ENCODE measurements around the gene LTV1. TPM values are rescaled to one million over a fixed set of nuclear protein-coding genes. Genes with fewer than 3 reads are reported as not detected.

The LTV1 gene
- total RNA-seq, 1 donor from 2014 or later: 11.8 TPM

DNA sequence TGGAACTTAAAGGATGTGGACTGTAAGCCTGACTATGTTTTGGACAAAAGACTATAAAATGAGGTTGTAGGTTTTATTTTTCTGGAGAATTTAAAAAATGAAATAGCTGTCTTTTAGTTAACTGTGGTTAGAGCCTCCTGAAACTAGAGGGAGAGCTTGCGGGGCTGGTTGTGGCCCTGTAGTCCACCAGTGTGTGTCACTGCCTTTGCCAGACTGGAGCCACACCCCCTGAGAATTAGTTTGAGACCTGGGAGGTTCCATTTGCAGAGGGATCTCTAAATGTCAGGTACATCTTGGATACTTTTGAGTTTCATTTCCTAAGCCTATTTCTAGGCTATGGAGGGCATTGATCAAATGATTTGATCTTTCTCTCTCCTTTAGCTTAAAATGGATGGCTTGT, 42.0 kb downstream of the LTV1 start:
- no peak for DNase-seq (ENCODE audit: low read depth in 2 of 2)

DNA sequence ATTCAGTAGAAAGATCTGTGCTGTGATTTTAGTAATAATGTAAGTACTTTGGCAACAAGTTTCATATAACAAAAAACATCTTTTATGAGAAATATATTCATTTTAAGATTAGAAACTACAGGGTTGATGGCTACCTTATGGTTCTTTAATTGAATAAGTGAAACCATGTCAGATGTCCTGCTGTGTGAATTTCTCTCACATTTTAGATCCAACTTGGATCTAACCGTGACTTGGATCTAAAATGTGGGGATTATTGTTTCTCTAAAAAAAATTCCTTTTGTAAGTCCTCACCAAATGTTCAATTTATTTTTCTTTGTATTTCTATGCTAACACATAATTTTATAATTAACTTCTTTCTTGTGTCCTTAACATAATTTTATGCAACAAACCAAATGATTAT, 51.5 kb downstream of the LTV1 start:
- DNase-seq (ENCODE audit: low read depth in 2 of 2): no peak

GRCh38 chr6:143896126-143896860, 53.2 kb downstream of the LTV1 start:
- DNase-seq (ENCODE audit: low read depth in 2 of 2): no peak

DNA sequence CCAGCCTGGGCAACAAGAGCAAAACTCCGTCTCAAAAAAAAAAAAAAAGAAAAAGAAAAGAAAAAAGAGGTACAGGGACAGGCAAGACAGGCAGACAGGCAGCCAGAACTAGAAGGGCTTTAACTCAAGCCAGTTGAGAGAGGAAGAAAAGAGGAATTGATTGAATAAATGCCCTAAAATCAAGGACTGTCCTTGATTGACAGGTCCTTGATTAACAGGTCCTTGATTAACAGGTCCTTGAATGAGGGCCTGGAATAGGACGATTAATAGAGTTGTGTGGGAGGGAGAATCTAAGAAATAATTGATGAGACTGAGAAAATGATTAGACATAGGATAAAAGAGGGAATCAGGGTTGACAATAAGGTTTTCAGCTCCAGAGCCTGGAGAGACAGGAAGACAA, 57.2 kb downstream of the LTV1 start:
- no peak for DNase-seq (ENCODE audit: low read depth in 2 of 2)

DNA sequence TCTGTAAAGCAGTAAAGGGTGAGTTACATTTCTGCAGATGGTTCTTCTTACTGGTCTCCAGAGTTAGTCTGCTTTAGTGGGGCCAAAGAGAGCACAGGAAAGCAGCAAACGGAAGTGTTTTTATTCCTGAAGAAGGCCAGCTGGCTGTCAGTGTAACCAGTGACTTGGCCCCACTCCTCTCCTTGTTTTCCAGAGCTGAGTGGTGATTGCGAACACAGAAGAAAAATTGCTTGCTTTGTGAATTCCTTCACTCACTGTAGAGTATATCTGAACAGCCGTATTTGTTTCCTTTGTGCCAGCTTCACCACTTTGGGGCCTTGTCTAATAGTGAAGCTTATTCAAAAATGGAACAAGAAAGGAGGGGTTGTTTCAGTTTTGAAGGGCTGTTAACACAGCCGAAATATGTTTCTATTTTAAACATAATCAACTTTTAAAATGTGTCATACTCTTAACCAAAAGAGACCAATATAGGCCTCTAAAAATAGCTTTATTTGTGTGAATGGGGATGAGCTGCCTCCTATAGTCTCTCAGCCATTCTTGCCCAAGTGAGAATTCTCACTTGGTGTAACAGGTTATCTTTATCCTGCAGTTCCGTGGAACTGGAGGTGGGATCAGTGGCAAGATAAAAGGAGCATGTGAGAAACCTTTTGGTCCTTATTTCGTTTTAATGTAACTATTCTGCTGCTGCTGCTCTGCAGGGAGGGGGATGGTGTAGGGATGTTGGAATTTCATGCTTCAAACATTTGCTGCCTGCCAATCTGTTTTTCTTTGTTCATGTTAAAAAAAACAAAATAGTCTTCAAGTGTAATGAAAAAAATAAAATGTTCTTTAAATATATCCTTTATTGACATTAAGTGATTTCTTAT, 59.0 kb downstream of the LTV1 start:
- DNase-seq (ENCODE audit: low read depth in 2 of 2): peak in 1 of 2 donors; percentile 12

- DNase-seq (ENCODE audit: low read depth in 2 of 2): no peak
Measured at GRCh38 chr6:143902827-143903226, 59.7 kb downstream of the LTV1 start.

DNA sequence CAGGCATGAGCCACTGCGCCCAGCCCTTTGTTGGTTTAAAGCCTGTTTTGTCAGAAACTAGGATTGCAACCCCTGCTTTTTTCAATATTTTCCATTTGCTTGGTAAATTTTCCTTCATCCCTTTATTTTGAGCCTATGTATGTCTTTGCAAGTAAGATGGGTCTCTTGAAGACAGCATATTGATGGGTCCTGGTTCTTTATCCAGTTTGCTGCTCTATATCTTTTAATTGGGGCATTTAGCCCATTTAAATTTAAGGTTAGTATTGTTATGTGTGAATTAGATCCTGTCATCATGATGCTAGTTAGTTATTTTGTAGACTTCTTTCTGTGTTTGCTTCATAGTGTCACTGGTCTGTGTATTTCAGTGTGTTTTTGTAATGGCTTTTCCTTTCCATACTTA, 67.9 kb downstream of the LTV1 start:
- DNase-seq (ENCODE audit: low read depth in 2 of 2): no peak

- no peak for DNase-seq (ENCODE audit: low read depth in 2 of 2)
Measured at GRCh38 chr6:143912671-143913070, 69.5 kb downstream of the LTV1 start.

Other genes starting within 250 kb of the LTV1 start
- gene PHACTR2, start 165.4 kb upstream of the LTV1 start, total RNA-seq: 163 and 199 TPM in 2 replicates
- not detected in 2 replicates for gene ZC2HC1B, start 21.1 kb downstream of the LTV1 start, total RNA-seq
- 3.0 and 8.0 TPM in 2 replicates for gene PLAGL1, start 164.9 kb downstream of the LTV1 start, total RNA-seq

Data from dermis microvascular lymphatic vessel endothelial cell (primary cell).